ENCODE results near the gene SCAF8.
A peak's percentile ranks its signal among the peaks of the same experiment; 100 is the strongest.
"Not testable (repeated sequence)": the region's sequence is repeated elsewhere in the genome, so short reads cannot be mapped to it uniquely, and the experiment has no call there.

SCAF8 gene

GRCh38 chr6:154732538-154733182 lies 556 bp upstream of the SCAF8 start:
- DNase-seq (ENCODE audit: low read depth in 4 of 4, low spot score in 1 of 4), result peak in 1 of 4 experiments; percentile 4

GRCh38 chr6:154733626-154734382 lies 588 bp downstream of the SCAF8 start:
- peak; percentile 61 to 87 (median 82) for DNase-seq (ENCODE audit: low read depth in 4 of 4, low spot score in 1 of 4)

GRCh38 chr6:154736618-154737259 lies 3.5 kb downstream of the SCAF8 start:
- DNase-seq (ENCODE audit: low read depth in 4 of 4, low spot score in 1 of 4), result no peak

GRCh38 chr6:154737424-154737823 lies 4.2 kb downstream of the SCAF8 start:
- no peak for DNase-seq (ENCODE audit: low read depth in 4 of 4, low spot score in 1 of 4)

GRCh38 chr6:154738551-154738961 lies 5.3 kb downstream of the SCAF8 start:
- no peak for DNase-seq (ENCODE audit: low read depth in 4 of 4, low spot score in 1 of 4)

- DNase-seq (ENCODE audit: low read depth in 4 of 4, low spot score in 1 of 4), result no peak
Measured at GRCh38 chr6:154740658-154741057, 7.4 kb downstream of the SCAF8 start.

- no peak for DNase-seq (ENCODE audit: low read depth in 4 of 4, low spot score in 1 of 4)
Measured at GRCh38 chr6:154742891-154743290, 9.7 kb downstream of the SCAF8 start.

GRCh38 chr6:154744029-154744745 lies 11.0 kb downstream of the SCAF8 start:
- not testable (repeated sequence) for DNase-seq (ENCODE audit: low read depth in 4 of 4, low spot score in 1 of 4)

GRCh38 chr6:154745243-154745642 lies 12.0 kb downstream of the SCAF8 start:
- no peak for DNase-seq (ENCODE audit: low read depth in 4 of 4, low spot score in 1 of 4)

- no peak for DNase-seq (ENCODE audit: low read depth in 4 of 4, low spot score in 1 of 4)
Measured at GRCh38 chr6:154749341-154749740, 16.1 kb downstream of the SCAF8 start.

GRCh38 chr6:154751011-154751800 lies 18.0 kb downstream of the SCAF8 start:
- no peak for DNase-seq (ENCODE audit: low read depth in 4 of 4, low spot score in 1 of 4)

- DNase-seq (ENCODE audit: low read depth in 4 of 4, low spot score in 1 of 4), result no peak
Measured at GRCh38 chr6:154752022-154752421, 18.8 kb downstream of the SCAF8 start.

GRCh38 chr6:154754152-154754551 lies 20.9 kb downstream of the SCAF8 start:
- DNase-seq (ENCODE audit: low read depth in 4 of 4, low spot score in 1 of 4), result no peak

GRCh38 chr6:154757352-154758050 lies 24.3 kb downstream of the SCAF8 start:
- no peak for DNase-seq (ENCODE audit: low read depth in 4 of 4, low spot score in 1 of 4)

GRCh38 chr6:154758125-154758524 lies 24.9 kb downstream of the SCAF8 start:
- no peak for DNase-seq (ENCODE audit: low read depth in 4 of 4, low spot score in 1 of 4)

- DNase-seq (ENCODE audit: low read depth in 4 of 4, low spot score in 1 of 4), result no peak
Measured at GRCh38 chr6:154763650-154764049, 30.4 kb downstream of the SCAF8 start.

GRCh38 chr6:154765273-154765672 lies 32.1 kb downstream of the SCAF8 start:
- DNase-seq (ENCODE audit: low read depth in 4 of 4, low spot score in 1 of 4), result no peak

GRCh38 chr6:154766288-154766687 lies 33.1 kb downstream of the SCAF8 start:
- no peak for DNase-seq (ENCODE audit: low read depth in 4 of 4, low spot score in 1 of 4)

GRCh38 chr6:154767003-154767723 lies 33.9 kb downstream of the SCAF8 start:
- DNase-seq (ENCODE audit: low read depth in 4 of 4, low spot score in 1 of 4), result no peak
